ENCODE results near the gene GPT2.

Gene GPT2

DNA sequence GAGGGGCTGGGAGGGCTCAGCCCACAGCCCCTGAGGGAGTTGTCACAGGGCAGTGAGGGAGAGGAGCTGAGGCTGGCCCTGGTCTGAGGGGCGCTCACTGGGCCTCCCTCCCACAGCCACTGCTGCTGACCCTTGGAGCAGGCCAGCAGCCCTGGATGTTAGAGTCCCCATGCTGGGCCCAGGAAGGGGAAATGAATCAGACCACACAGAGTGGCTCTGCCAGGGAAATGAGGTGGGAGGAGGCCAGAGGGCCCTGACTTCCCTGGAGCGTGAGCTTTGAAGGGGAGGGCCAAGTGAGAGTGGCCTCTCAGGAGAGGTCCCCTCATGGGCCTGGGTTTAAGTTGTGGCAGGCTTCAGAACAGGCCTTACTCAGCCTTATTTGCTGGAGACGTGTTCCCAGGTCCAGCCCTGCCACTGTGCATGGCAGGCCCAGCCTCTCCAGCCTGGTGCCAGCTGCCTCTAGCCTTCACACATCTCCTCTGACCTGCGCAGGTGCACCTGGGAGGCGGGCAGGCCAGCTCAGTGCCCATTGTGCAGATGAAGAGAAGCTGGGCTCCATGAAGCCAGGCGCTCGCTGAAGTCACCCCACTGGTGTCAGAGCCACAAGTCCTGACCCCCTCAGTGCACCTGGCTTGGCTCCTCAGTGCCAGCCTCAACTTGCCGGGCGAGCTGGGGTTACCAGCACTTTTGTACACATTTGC, 15.4 kb downstream of the GPT2 start:
- DNase-seq, result no peak

DNA sequence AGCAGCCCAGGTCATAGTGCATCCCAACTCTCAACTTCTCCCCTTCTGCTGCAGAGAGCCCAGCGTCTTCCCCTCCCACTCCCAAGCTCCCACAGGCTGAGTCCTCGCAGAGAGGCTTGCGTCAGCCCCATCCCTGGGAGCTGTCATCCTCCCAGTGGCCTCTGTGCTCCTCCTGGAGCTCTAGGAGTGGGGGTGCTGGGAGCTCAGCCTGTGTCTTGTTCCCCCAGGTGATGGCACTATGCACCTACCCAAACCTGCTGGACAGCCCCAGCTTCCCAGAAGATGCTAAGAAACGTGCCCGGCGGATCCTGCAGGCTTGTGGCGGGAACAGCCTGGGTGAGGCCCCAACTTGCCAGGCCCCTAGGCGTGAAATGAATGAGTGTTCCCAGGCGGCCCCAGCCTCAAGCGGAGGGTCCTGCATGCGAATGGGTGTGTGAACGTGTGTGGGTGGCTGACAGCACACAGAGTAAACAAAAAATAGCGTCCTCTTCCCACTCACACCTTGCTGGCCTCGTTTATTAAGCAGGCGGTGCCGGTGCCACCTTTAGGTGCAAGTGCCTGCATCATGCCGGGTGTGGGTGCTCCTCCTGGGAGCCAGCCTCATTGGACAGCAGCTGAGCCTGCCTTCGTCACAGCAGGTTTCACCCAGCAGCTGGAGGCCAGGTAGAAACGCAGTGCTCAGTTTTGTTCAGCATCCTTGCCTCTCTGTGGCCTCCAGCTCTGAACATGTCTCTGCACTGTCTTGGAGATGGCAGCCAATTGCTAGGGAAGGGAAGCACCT, 16.5 kb downstream of the GPT2 start:
- DNase-seq, result no peak

DNA sequence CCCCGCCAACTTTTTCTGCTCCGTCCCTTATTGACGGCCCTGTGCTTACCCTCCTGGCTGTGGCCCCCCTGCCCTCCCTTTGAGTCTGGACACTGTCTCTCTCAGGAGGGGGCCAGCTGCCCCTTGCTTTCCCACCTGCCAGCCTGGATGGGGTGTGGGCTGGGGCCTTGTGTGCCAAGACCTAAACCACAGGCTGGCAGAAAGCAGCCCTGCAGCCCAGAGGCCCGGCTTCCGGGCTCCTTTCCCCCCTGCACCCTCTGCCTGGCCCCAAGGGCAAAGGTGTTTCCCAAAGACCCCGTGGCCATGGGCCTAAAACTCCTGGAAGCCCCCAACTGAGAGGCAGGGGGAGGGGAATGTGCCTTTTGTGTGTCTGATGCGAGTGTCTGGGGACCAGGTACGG, 17.5 kb downstream of the GPT2 start:
- no peak for DNase-seq

DNA sequence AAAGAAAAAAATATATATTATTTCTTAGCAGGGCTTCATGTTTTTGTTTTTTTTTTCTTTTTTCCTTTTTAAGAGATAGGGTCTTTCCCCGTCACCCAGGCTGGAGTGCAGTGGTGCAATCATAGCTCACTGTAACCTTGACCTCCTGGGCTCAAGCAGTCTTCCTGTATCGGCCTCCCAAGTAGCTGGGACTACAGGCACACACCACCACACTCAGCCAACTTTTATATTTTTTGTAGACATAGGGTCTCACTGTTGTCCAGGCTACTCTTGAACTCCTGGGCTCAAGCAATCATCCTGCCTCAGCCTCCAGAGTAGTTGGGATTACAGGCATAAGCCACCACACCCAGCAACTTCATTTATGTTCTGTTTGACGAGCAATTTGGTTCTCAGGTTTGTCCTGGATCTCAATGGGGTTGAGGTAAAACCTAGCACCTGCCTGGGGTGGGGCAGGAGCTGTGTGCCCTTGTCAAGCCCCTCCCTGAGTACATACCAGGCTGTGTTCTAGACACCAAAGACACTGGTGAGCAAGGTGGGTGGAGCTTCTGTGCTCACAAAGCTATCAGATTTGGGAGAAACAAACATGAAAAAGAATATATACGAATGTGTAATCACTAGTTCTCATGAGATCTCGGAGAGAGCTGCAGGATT, 19.2 kb downstream of the GPT2 start:
- DNase-seq, result no peak

DNA sequence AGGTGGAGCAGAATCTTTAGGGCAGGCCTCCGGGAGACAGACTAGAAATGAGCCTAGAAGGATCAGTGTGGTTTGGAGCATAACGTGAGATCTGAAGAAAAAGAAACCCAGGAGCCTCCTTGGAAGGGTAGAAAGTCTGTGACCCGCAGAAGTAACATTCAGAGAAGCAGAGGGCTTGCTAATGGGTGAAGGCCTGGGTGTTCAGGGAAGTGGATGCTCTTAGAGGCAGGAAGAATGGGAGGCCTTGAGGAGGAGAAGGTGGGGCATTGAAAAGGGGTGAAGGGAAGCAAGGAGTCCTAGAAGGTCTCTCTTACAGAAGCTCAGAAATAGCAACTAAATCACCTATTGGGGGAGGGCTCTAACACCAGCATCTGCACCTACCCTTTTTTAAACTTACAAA, 20.3 kb downstream of the GPT2 start:
- DNase-seq, result no peak

DNA sequence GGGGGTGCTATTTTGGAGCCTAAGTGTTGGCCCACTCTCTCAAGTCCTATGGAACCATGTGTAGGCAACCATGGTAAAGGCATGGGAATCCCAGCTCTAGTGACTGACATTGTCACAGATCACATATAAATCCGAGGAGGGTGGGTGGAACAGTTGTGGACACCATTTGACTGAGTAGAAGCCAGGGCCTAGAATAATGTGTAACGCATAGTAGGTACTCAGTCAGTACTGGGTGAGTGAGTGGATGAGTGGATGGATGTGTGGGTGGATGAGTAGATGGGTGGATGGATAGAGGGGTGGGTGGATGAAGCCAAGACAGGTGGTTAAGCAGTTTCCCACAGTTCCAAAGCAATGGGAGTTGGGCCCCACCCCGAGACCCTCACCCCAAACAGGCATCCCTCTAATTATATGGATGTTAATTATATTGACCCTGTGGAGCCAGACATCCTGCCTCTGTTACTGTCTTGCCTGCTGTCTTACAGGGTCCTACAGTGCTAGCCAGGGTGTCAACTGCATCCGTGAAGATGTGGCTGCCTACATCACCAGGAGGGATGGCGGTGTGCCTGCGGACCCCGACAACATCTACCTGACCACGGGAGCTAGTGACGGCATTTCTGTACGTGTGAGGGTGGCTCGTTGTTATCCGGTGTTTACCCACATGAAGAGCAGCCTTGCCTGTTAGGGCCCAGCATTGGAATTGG, 22.3 kb downstream of the GPT2 start:
- DNase-seq, result no peak

DNA sequence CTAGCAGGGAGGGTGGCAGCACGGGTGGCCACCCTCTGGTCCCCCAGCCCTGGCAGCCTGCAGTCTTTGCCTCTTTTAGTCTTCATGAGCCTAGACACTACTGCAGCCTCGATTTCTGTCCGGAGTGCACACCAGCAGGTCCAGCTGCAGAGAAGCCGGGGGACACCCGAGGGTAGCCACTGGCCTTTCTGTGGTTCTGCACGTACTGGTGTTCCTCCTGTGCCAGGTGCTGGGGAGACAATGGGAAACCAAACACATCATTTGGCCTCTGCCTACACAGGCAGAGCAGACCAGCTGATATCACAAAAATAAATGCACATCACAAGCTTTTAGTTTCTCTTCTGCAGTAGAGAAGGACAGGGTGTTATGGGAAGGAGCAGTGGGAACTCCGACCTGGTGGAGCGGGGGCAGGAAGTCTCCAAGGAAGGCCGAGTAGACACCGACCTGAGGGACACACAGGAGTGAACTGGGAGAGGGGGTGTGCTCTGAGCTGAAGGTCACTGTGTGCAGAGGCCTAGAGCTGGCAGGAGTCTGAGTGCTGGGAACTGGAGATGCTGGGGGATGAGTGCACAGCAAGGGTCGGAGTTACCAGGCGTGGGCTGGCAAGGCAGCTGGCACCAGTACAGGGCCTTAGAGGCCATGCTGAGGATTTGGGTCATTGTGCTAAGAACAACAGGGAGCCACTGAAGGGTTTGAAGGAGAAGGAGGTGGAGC, 23.1 kb downstream of the GPT2 start:
- no peak for DNase-seq

DNA sequence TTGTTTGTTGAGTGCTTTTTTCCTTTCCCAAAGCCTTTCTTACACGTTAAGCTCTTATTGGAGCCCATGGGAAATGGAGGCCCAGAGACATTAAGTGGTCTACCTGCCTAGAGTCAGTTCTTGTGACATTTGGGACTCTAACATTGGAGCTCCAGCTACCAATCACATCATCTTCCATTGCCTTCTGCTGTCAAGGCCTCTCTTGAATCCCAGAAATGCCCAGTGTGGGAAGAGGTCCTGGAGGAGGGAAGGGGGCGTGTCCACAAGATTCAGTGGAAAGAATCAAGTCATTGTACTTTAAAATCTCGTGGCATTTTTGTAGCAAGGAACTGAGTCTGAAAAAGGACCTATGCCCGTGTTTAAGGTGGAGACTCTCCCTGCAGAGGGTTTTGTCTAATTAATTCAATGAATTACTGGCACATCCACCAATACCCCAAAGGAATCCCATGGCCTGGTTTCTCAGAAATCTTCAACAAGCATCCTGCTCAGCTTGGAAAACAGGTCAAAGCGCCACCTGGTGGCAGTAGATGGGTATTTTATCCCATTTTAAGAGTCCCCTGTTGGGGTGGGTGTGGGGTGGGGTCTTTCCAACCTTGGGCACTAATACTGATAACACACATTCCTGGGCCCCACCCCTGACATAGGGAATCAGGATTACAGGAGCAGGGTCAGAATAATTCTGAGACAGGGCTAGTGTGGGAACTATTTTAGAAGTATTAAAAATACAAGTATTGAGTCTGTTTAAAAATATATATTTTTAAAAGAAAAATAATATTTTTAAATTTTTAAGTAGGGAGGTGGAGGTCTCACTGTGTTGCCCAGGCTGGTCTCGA, 24.6 kb downstream of the GPT2 start:
- DNase-seq, result peak; percentile 70 to 73

DNA sequence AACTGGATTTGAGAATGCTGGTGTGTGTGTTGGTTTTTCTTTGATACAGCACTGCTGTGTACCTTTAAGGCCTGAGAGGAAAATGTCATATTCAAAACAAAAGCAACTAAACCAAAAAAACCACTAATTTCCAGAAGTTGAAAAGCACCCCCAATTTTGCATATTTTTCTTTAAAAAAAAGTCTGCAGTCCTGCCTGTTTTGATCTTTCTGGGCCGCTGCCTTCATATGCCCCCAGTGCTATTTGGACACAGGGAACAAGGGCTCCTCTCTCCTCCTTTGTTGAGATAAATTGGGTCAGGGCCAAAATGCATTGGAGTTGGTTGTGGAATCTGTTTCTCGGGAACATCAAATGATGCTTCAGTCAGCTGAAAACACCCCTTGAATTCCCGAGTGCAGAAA, 26.9 kb downstream of the GPT2 start:
- no peak for DNase-seq

DNA sequence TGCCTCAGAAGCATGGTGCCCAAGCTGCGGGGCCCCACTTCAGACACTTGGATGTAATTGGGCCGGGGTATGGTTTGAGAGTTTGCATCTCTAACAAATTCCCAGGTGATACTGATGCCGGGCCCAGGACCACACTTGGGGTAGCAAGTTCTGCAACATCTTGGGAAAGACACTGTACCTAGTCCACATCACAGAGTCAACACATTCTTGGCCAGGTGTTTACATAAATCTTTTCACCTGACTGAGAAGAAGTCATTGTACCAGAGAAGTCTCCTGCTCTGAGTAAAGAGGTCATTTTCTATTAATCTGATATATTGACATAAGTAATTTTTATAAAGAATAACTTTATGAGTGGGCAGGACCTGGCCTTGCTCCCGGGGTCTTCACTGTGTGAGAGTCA, 27.5 kb downstream of the GPT2 start:
- no peak for DNase-seq

DNA sequence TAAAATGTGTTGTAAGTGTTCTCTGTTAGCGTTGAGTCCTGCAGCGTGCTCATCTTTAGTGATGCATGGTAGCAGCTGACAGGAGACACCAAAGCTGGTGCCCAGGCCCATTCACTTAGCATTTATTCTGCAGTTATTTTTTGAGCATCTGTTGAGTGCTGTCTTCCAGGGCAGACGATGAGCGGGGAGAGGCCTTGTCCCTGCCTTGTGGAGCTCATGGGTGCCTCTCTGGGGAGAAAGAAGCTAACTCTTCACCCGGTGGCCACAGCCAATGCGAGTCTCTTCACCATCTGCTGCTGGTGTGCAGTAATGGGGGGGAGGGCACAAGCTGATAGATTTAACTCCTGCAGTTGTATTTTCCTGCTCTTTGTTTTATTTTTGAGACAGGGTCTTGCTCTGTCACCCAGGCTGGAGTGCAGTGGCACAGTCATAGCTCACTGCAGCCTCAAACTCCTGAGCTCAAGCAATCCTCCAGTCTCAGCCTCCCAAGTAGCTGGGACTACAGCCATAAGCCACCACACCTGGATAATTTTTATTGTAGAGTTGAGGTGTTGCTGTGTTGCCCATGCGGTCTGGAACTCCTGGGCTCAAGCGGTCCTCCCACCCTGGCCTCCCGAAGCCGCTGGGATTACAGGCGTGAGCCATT, 30.5 kb downstream of the GPT2 start:
- no peak for DNase-seq

DNA sequence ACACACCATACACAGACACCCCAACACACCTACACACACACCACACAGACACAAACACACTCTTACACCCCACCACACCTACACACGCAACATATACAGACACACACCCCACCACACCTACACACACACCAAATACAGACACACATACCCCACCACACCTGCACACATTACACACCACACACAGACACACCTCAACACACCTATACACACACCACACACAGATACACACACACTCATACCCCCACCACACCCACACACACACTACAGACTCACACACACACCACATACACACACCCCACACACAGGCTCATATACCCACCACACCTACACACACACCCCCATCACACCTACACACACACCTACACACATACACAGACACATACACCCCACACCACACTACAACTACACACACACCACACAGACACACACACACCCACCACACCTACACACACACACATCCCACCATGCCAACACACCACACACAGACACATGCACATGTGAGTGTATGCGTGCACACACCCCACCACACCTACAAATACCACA, 31.4 kb downstream of the GPT2 start:
- DNase-seq, result no peak

DNA sequence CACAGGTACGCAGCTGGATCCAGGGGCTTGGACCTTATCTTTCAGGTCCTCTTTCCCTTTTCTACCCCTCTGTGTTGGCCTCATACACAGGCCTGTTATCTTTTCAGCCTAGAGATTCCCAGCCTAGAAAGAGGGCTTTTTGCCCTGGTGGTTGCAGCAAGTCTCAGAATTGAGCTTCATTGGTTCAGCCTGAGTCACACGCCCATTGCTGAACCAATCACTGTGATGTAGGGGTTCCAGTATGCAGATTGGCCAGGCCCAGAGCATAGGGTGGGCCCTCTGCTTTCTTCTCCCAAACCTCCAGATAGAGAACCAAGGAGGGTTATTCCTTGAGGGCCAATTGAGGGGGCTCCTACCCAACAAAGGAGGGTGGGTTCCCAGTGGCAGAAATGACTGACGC, 32.8 kb downstream of the GPT2 start:
- DNase-seq, result no peak

DNA sequence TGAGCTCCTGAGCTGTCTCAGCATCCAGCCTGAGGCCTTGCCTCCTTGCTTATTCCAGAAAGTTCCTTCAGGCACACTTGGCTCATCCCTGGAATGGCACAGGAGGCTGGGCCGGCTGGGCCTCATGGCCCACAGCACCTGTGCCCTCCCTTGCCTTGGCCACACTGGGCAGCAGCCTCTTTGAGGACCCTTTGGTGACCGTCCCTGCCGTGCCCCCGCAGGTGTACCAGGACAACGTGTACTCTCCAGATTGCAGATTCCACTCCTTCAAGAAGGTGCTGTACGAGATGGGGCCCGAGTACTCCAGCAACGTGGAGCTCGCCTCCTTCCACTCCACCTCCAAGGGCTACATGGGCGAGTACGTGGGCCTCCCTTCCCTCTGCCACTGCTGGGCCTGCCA, 34.2 kb downstream of the GPT2 start:
- no peak for DNase-seq

DNA sequence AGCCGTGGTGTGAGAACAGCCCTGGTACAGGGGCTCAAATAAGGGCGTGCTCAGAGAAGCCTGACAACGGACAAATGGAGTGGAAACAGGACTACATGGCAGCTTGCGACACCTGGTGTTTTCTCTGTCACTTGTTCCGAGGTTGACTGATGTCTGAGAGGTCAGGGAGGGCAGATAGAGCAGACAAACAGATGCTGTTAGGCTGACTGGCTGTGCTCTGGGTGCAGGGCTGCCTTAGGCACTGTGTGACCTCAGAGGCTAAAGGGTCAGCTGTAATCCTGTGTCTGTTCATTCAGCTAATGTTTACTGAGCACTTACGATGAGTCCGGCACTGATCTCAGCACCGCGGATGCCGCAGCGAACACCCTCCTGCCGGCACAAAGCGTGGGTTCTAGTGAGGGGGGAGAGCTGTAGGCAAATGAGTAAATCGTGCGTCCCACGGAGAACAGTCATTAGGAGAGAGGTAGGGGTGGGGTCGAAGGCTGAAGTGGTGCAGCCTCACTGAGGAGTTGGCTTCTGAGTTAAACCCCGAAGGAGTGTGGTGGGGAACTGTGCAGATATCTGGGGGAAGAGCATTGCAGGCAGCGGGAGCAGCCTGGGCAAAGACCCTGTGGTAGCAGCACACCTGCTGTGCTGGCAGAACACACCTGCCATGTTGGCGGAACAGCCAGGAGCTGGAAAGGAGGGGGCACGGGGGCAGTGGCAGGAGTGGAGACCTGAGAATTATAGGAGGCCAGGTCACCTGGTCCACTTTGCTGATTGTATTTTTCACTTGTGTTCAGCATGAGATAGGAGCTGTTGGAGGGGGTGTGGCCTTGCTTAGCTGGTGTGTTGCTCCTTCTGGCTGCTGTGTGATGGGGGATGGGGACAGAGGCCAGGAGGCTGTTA, 35.0 kb downstream of the GPT2 start:
- DNase-seq, result peak; percentile 24 to 26

DNA sequence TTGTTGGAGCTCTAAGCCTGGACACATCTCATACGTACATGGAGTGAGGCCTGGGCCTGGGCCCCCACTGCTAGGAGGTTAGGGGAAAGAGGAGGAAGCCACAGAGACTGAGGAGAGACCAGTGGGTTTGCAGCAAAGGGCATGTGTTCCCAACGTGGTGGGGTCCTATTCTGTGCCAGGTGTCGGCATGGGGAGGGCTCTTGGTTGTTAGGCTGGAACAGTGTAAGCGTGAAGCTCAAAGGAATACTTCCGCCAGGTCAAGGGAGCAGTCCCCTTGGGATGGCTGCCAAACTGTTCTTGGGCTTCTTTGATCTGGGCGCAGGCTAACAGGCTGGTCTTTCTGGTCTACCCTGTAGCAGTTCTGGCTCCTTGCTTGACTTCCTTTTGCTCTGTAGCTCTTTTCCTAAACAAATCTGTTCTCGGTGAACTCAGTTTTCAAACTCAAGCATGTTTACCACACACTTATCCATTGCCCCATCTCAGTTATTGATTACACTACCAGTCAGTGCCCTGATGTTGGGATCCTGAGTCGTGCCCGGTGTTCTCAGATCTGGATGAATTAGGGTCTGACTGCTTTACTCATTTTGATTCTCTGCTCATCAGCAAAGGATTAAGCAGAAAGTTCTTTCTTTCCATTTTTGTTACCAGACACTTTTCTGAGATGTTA, 36.4 kb downstream of the GPT2 start:
- DNase-seq, result no peak

DNA sequence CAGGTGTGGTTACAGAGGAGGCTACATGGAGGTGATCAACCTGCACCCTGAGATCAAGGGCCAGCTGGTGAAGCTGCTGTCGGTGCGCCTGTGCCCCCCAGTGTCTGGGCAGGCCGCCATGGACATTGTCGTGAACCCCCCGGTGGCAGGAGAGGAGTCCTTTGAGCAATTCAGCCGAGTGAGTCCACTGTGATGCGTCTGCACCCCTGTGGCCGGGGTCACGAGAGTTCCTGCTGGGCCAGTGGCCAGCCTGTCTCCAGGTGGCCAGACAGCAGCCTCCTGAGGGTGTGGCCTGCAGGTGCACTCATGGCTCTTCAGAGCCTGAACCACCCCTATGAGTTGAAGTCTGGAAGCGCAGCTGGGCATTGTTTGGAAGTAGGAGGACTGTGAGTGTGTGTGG, 38.1 kb downstream of the GPT2 start:
- DNase-seq, result no peak

DNA sequence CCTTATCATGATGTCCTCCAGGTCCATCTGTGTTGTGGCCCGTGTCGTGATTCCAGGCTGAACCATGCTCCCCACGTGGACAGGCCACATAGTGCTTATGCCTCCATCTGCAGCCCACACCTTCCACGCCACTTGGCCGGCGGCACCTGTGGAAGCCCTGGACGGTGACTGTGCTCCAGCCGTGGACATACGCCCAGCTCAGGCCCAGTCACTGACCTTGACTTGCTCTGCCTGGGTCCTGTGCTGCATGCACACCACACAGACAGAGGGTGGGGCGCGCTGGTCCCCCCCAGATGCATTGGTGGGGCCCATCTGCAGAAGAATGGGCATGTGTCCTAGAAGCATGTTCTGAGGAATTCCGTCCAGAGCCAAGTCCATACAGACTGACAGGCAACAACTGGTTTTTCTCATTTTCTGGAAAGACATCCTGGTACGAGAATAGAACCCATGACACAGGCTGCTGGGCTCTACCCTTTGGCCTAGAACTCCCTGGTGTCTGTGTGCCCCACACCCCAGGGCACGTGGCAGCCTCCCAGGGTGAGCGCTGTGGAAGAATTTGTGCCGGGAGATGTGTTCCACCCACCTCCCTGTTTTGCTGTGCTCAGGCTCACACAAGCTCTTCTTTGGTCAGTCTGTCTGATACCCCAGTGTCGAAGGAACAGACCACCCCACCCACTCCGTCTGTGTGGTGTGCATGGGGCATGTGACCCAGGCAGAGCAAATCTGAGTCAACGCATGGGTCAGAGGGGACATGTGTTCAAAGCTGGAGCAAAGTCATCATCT, 39.5 kb downstream of the GPT2 start:
- no peak for DNase-seq

DNA sequence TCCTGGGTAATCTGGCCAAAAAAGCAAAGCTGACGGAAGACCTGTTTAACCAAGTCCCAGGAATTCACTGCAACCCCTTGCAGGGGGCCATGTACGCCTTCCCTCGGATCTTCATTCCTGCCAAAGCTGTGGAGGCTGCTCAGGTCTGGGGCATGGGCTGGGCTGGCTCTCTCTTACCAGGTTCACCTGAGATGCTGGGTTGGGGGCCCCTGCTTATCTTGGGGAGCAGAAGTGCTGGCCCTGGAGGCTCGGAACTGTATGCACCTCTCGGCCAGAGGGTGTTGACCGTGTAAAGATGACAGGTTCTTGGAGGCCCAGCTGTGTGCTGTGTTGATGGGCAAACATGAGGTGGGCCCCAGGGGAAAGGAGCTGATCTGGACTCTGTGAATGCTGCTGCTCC, 40.2 kb downstream of the GPT2 start:
- no peak for DNase-seq

All from activated T-cell treated with anti-CD3 and anti-CD28 coated beads, Interleukin-2, amount 50 U/mL, for 48 hours (primary cell).